IMR-90 (cell line): Measurements from ENCODE around the gene SVEP1. TPM values are rescaled to one million over a fixed set of nuclear protein-coding genes. Genes with fewer than 3 reads are reported as not detected.

Experiments
- ATAC-seq: fragments of 200-7000 bp; cut with Tn5 transposase; 2 replicates; pipeline ENCODE4 v1.9.1; 2020; ENCODE audit warnings: low read depth, mild to moderate bottlenecking, moderate library complexity
- BruUV-seq: library from RNA; stranded (reverse); fragments of 400-500 nt; replicated peaks from 2 replicates; lab custom pipeline; 2021; lab: Mats Ljungman, UMichigan
- CTCF ChIA-PET: fragments of 300-600 bp; formaldehyde crosslinking; extraction: SDS; loops from one replicate; lab custom pipeline; 2021; ENCODE audit warnings: antibody characterized with exemption; lab: Yijun Ruan, JAX
- POLR2A ChIA-PET: fragments of 300-600 bp; sonication (Branson Sonifier 250); formaldehyde crosslinking; loops from one replicate; lab custom pipeline; 2022; ENCODE audit warnings: antibody characterized with exemption; ENCODE audit not compliant: unreplicated experiment; lab: Charles Lee
- DNase-seq: peaks from one replicate; pipeline ENCODE4 v3.0.0; 2013
- H2AFZ ChIP-seq: replicated peaks from 2 replicates; pipeline ENCODE3; 2013; ENCODE audit warnings: low read length, mild to moderate bottlenecking; ENCODE audit not compliant: poor library complexity
- H2AK5ac ChIP-seq: 2 replicates; pipeline ENCODE4 v1.6.1; 2013; ENCODE audit warnings: low read depth, low read length, inconsistent platforms
- H2AK9ac ChIP-seq: replicated peaks from 2 replicates; pipeline ENCODE3; 2013; ENCODE audit warnings: mild to moderate bottlenecking, low read depth, low read length, moderate library complexity; ENCODE audit not compliant: poor library complexity
- H2BK120ac ChIP-seq: 2 replicates; pipeline ENCODE4 v1.6.1; 2013; ENCODE audit warnings: low read depth, low read length, inconsistent platforms
- H2BK15ac ChIP-seq: 3 replicates; pipeline ENCODE4 v1.6.1; 2013; ENCODE audit warnings: low read depth, low read length, inconsistent platforms
- H2BK20ac ChIP-seq: 2 replicates; pipeline ENCODE4 v1.6.1; 2013; ENCODE audit warnings: low read depth, mild to moderate bottlenecking, inconsistent platforms, low read length, moderate library complexity
- H2BK5ac ChIP-seq: 2 replicates; pipeline ENCODE4 v1.6.1; 2013; ENCODE audit warnings: mild to moderate bottlenecking, low read depth, low read length, inconsistent platforms; ENCODE audit not compliant: poor library complexity, severe bottlenecking
- H3K14ac ChIP-seq: replicated peaks from 2 replicates; pipeline ENCODE4 v1.6.1; 2013; ENCODE audit warnings: low read depth, low read length, inconsistent platforms
- H3K18ac ChIP-seq: 2 replicates; pipeline ENCODE4 v1.6.1; 2013; ENCODE audit warnings: low read depth, low read length, control low read depth
- H3K23ac ChIP-seq: 2 replicates; pipeline ENCODE4 v1.6.1; 2013; ENCODE audit warnings: low read depth, low read length, inconsistent platforms
- H3K27ac ChIP-seq: 2 replicates; pipeline ENCODE4 v1.5.1; 2013; ENCODE audit warnings: mild to moderate bottlenecking, control low read depth, low read length; ENCODE audit not compliant: insufficient read depth
- H3K27me3 ChIP-seq: 2 replicates; pipeline ENCODE4 v1.6.1; 2013; ENCODE audit warnings: low read length; ENCODE audit not compliant: control insufficient read depth, insufficient read depth
- H3K36me3 ChIP-seq: 2 replicates; pipeline ENCODE4 v1.6.1; 2013; ENCODE audit warnings: low read length, mixed read lengths; ENCODE audit not compliant: control insufficient read depth, insufficient read depth
- H3K4ac ChIP-seq: 2 replicates; pipeline ENCODE4 v1.6.1; 2013; ENCODE audit warnings: low read depth, low read length, inconsistent platforms
- H3K4me1 ChIP-seq: 2 replicates; pipeline ENCODE4 v1.6.1; 2013; ENCODE audit warnings: low read length, mixed read lengths; ENCODE audit not compliant: control insufficient read depth, insufficient read depth
- H3K4me2 ChIP-seq: 2 replicates; pipeline ENCODE4 v1.6.1; 2013; ENCODE audit warnings: low read depth, mild to moderate bottlenecking, control low read depth, low read length, moderate library complexity
- H3K4me3 ChIP-seq: 2 replicates; pipeline ENCODE4 v1.5.1; 2013; ENCODE audit warnings: low read depth, mild to moderate bottlenecking, control low read depth, low read length, moderate library complexity; ENCODE audit not compliant: insufficient read depth
- H3K56ac ChIP-seq: 2 replicates; pipeline ENCODE4 v1.6.1; 2013; ENCODE audit warnings: low read length, inconsistent platforms; ENCODE audit not compliant: insufficient read depth; ENCODE audit errors: extremely low read depth
- H3K79me1 ChIP-seq, 2 experiments: 2 replicates each; pipeline ENCODE4 v1.6.1; 2013; ENCODE audit warnings: low read length in 2 of 2, inconsistent platforms in 1 of 2, low read depth in 1 of 2
- H3K9ac ChIP-seq: 2 replicates; pipeline ENCODE4 v1.6.1; 2013; ENCODE audit warnings: low read depth, low read length, control low read depth
- H3K9me1 ChIP-seq: 2 replicates; pipeline ENCODE4 v1.6.1; 2013; ENCODE audit warnings: low read length, inconsistent platforms; ENCODE audit not compliant: insufficient read depth
- H3K9me3 ChIP-seq: 2 replicates; pipeline ENCODE4 v1.6.1; 2013; ENCODE audit warnings: low read length; ENCODE audit not compliant: control insufficient read depth, insufficient read depth
- H4K20me1 ChIP-seq: 2 replicates; pipeline ENCODE4 v1.6.1; 2013; ENCODE audit warnings: low read length, inconsistent platforms; ENCODE audit not compliant: insufficient read depth
- H4K5ac ChIP-seq: 2 replicates; pipeline ENCODE4 v1.6.1; 2013; ENCODE audit warnings: mild to moderate bottlenecking, low read depth, low read length, control low read depth
- H4K8ac ChIP-seq, 2 experiments: 2 replicates each; pipeline ENCODE4 v1.6.1; 2013; ENCODE audit warnings: low read depth in 2 of 2, low read length in 2 of 2, control low read depth in 1 of 2, inconsistent platforms in 1 of 2
- H4K91ac ChIP-seq: 2 replicates; pipeline ENCODE4 v1.6.1; 2013; ENCODE audit warnings: low read depth, low read length, inconsistent platforms; ENCODE audit not compliant: insufficient read depth
- BHLHE40 ChIP-seq: fragments of 150-350 bp; IDR thresholded peaks from 2 replicates; pipeline ENCODE4 v1.6.1; 2016; ENCODE audit warnings: mild to moderate bottlenecking, low read depth, low read length
- CEBPB ChIP-seq: IDR thresholded peaks from 2 replicates; pipeline ENCODE4 v1.6.1; 2012; ENCODE audit warnings: low read depth, low read length, improper control_type of control experiment
- FOS ChIP-seq: fragments of 150-350 bp; IDR thresholded peaks from 2 replicates; pipeline ENCODE4 v1.6.1; 2016; ENCODE audit warnings: low read depth, low read length
- MAZ ChIP-seq: IDR thresholded peaks from 2 replicates; pipeline ENCODE4 v1.6.1; 2012; ENCODE audit warnings: low read depth, mild to moderate bottlenecking, low read length, improper control_type of control experiment, moderate library complexity, borderline replicate concordance
- NFE2L2 ChIP-seq: fragments of 150-350 bp; IDR thresholded peaks from 2 replicates; pipeline ENCODE4 v1.6.1; 2016; ENCODE audit warnings: low read depth, mild to moderate bottlenecking, low read length
- POLR2A ChIP-seq: IDR thresholded peaks from 2 replicates; pipeline ENCODE4 v1.6.1; 2012; ENCODE audit warnings: mild to moderate bottlenecking, low read depth, low read length
- RAD21 ChIP-seq: IDR thresholded peaks from 2 replicates; pipeline ENCODE4 v1.6.1; 2012; ENCODE audit warnings: low read length, improper control_type of control experiment
- RFX5 ChIP-seq: IDR thresholded peaks from 2 replicates; pipeline ENCODE4 v1.8.0; 2012; ENCODE audit warnings: low read depth, mild to moderate bottlenecking, low read length, moderate library complexity
- SMC3 ChIP-seq: fragments of 150-350 bp; IDR thresholded peaks from 2 replicates; pipeline ENCODE4 v1.6.1; 2016; ENCODE audit warnings: low read depth, mild to moderate bottlenecking, antibody characterized with exemption, low read length, moderate library complexity
- USF2 ChIP-seq: fragments of 150-350 bp; IDR thresholded peaks from 2 replicates; pipeline ENCODE4 v1.6.1; 2017; ENCODE audit warnings: mild to moderate bottlenecking, antibody characterized with exemption, low read length, low read depth
- WGBS, 2 experiments: methylation state at CpG; one replicate each; pipeline versions ENCODE4 v1.1.5 to v1.1.7; 2013; ENCODE audit warnings: missing lambda C conversion rate in 2 of 2; ENCODE audit not compliant: insufficient read length in 1 of 2; ENCODE audit errors: extremely low coverage in 2 of 2; 5-methylcytosine and 5-hydroxymethylcytosine counted together
- dilution Hi-C: fragments of 300-500 bp; cut with HindIII; formaldehyde crosslinking; loops from one replicate; pipeline ENCODE4 v1.14.3; 2018; ENCODE audit warnings: low sequenced_read_pairs; ENCODE audit not compliant: unreplicated experiment
- in situ Hi-C: fragments of 300-500 bp; cut with MboI; formaldehyde crosslinking; loops from 3 replicates; pipeline ENCODE4 v1.14.3; 2019; ENCODE audit warnings: low sequenced_read_pairs, inconsistent platforms, mixed read lengths
- intact Hi-C: fragments of 100-400 bp; cut with micrococcal nuclease; formaldehyde crosslinking; loops from 2 replicates; pipeline ENCODE4 v1.10.0; 2022
- polyA plus RNA-seq, 3 experiments: library from polyadenylated mRNA; depleted of rRNA; stranded (reverse); fragments of >200 nt; gene quantifications; 2 replicates each; pipeline ENCODE4 v1.2.3, GENCODE V29; 2012; ENCODE audit warnings: low replicate concordance in 1 of 3
- total RNA-seq: library from RNA; depleted of rRNA; stranded (reverse); fragments of >200 nt; gene quantifications from 2 replicates; pipeline ENCODE4 v1.2.3, GENCODE V29; 2012

The SVEP1 gene
- total and polyA plus RNA-seq, 2 of the 4 experiments (the other 2 are of a cell fraction) = 4.8 to 16.7 TPM

GRCh38 chr9:110514897-110515296, 64.6 kb downstream of the SVEP1 start:
- H4K20me1 ChIP-seq = no peaks in the 10 kb centered on the region
- no peak overlapping the region for H3K4me3 ChIP-seq
- no peak overlapping the region for H2AK5ac ChIP-seq
- POLR2A ChIA-PET = no interaction called here
- H2AFZ ChIP-seq = no peak overlapping the region
- H3K23ac ChIP-seq = no peak overlapping the region
- no peak overlapping the region for H3K4ac ChIP-seq
- H4K8ac ChIP-seq = no peak overlapping the region
- DNase-seq (no peak), ATAC-seq (no peak)
- H2BK20ac ChIP-seq = no peak overlapping the region
- no peak for TF ChIP-seq RAD21
- TF ChIP-seq CEBPB = no peak
- TF ChIP-seq RFX5 = no peak
- no peak for TF ChIP-seq MAZ
- TF ChIP-seq POLR2A = no peak
- no peak for TF ChIP-seq NFE2L2
- no peak for TF ChIP-seq SMC3
- no peak for TF ChIP-seq USF2
- TF ChIP-seq BHLHE40 = no peak
- TF ChIP-seq FOS = no peak
- no peak overlapping the region for H3K9ac ChIP-seq
- no peak overlapping the region for H4K5ac ChIP-seq
- H2AK9ac ChIP-seq = no peak overlapping the region
- H2BK15ac ChIP-seq = no peak overlapping the region
- no peak overlapping the region for H2BK5ac ChIP-seq
- BruUV-seq = no TSS peak
- peaks cover 4% of the 10 kb centered on the region for H3K4me1 ChIP-seq
- no peak overlapping the region for H3K4me2 ChIP-seq
- H2BK120ac ChIP-seq = no peak overlapping the region
- no CpG with 5 or more reads among the region's 1 CpG for WGBS, 2 experiments
- no peak overlapping the region for H3K14ac ChIP-seq
- CTCF ChIA-PET = interaction anchor here (0.6 kb wide), 1 partner anchor 93 kb away, joined by 3 read pairs; no protein-coding TSS in a partner anchor
- no peaks in the 10 kb centered on the region for H3K9me3 ChIP-seq
- no peak overlapping the region for H3K18ac ChIP-seq
- peaks cover 4% of the 10 kb centered on the region; the same call in 1 of the 2 replicates for H3K9me1 ChIP-seq
- H3K79me1 ChIP-seq = peaks cover 0 to 5% of the 10 kb centered on the region in 2 experiments; a peak in 1 of 4 replicates
- peaks cover 18% of the 10 kb centered on the region for H3K36me3 ChIP-seq
- H3K56ac ChIP-seq = no peak overlapping the region
- dilution Hi-C loops = no loop called here
- no peak overlapping the region for H3K27ac ChIP-seq
- no peaks in the 10 kb centered on the region for H3K27me3 ChIP-seq
- intact Hi-C loops = no loop called here
- no peak overlapping the region for H4K91ac ChIP-seq
- in situ Hi-C loops = no loop called here
